ENCODE data around the gene IL20. TPM values are rescaled to one million over a fixed set of nuclear protein-coding genes. Genes with fewer than 3 reads are reported as not detected.
A peak's percentile ranks its signal among the peaks of the same experiment; 100 is the strongest.

IL20 gene
- total and polyA plus RNA-seq, 7 donors, result not detected

- Histone ChIP-seq H3K27me3 (peaks cover 0 to 16% (median 13%) of the 10 kb centered on the region in 3 donors), H3K36me3 (no peaks in the 10 kb centered on the region), H3K4me1 (peaks cover 0 to 16% (median 14%) of the 10 kb centered on the region in 4 donors), H3K9me3 (no peaks in the 10 kb centered on the region), H3K27ac (no peak overlapping the region), H3K4me3 (no peak overlapping the region)
- intact Hi-C loops (cut with DNase I), result no loop called here
- TF ChIP-seq POLR2AphosphoS5 (IDR thresholded peaks at IDR 0.05) (no peak), POLR2A (IDR thresholded peaks at IDR 0.05) (no peak)
- TF ChIP-seq, protein P1, sequence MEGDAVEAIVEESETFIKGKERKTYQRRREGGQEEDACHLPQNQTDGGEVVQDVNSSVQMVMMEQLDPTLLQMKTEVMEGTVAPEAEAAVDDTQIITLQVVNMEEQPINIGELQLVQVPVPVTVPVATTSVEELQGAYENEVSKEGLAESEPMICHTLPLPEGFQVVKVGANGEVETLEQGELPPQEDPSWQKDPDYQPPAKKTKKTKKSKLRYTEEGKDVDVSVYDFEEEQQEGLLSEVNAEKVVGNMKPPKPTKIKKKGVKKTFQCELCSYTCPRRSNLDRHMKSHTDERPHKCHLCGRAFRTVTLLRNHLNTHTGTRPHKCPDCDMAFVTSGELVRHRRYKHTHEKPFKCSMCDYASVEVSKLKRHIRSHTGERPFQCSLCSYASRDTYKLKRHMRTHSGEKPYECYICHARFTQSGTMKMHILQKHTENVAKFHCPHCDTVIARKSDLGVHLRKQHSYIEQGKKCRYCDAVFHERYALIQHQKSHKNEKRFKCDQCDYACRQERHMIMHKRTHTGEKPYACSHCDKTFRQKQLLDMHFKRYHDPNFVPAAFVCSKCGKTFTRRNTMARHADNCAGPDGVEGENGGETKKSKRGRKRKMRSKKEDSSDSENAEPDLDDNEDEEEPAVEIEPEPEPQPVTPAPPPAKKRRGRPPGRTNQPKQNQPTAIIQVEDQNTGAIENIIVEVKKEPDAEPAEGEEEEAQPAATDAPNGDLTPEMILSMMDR (IDR thresholded peaks at IDR 0.05), result no peak
- 57 to 80% methylated on average over 4 of the region's 4 CpGs for WGBS, 2 donors
- DNase-seq, result no peak
These were observed 40.1 kb downstream of the IL20 start for GRCh38 chr1:206905295-206906164.

DNA sequence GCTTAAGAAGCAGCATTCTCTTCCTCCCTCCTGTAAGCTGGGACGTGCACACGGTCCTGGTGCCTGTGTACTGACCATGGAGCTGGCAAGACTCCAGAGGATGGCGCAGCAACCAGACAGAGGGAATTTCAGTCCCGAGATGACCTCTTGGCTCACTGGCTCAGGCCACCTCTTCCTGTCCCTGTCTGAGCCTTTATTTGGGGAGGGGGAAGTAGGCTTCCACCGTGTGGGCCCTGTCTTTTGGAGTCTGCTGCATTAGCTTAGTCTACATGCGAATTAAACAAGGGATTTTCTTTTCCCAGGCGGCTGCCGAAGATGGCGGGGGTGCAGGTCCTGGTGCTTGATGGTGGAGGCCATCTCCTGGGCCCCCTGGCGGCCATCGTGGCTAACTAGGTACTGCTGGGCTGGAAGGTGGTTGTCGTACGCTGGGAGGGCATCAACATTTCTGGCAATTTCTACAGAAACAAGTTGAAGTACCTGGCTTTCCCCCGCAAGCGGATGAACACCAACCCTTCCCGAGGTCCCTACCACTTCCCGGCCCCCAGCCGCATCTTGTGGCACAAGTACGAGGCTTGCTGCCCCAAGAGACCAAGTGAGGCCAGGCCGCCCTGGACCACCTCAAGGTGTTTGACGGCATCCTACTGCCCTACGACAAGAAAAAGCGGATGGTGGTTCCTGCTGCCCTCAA lies 42.0 kb downstream of the IL20 start:
- TF ChIP-seq EP300 (IDR thresholded peaks at IDR 0.05) (no peak), POLR2A (IDR thresholded peaks at IDR 0.05) (no peak), POLR2AphosphoS5 (IDR thresholded peaks at IDR 0.05) (no peak)
- WGBS, 2 donors, result 85 to 90% methylated on average over 23 of the region's 23 CpGs
- Histone ChIP-seq H3K27ac (no peak overlapping the region), H3K36me3 (no peaks in the 10 kb centered on the region), H3K27me3 (peaks cover 0 to 16% (median 14%) of the 10 kb centered on the region in 3 donors), H3K4me1 (peaks cover 0 to 21% (median 15%) of the 10 kb centered on the region in 4 donors), H3K9me3 (no peaks in the 10 kb centered on the region), H3K4me3 (no peak overlapping the region)
- no peak for DNase-seq
- intact Hi-C loops (cut with DNase I), result no loop called here

- Histone ChIP-seq H3K27me3 (peaks cover 0 to 16% (median 14%) of the 10 kb centered on the region in 3 donors), H3K4me3 (no peak overlapping the region), H3K27ac (no peak overlapping the region), H3K36me3 (no peaks in the 10 kb centered on the region), H3K9me3 (no peaks in the 10 kb centered on the region), H3K4me1 (peaks cover 0 to 21% (median 15%) of the 10 kb centered on the region in 4 donors)
- intact Hi-C loops (cut with DNase I), result no loop called here
- 92 to 96% methylated on average over 10 of the region's 10 CpGs for WGBS, 2 donors
- TF ChIP-seq POLR2AphosphoS5 (IDR thresholded peaks at IDR 0.05) (no peak), EP300 (IDR thresholded peaks at IDR 0.05) (no peak), POLR2A (IDR thresholded peaks at IDR 0.05) (no peak)
- TF ChIP-seq, protein P1 (IDR thresholded peaks at IDR 0.05), result no peak
- no peak for DNase-seq
These were observed 42.6 kb downstream of the IL20 start for GRCh38 chr1:206908038-206908437.

- DNase-seq, result peak; percentile 78
- Histone ChIP-seq H3K9me3 (no peaks in the 10 kb centered on the region), H3K36me3 (no peaks in the 10 kb centered on the region), H3K27me3 (peaks cover 0 to 21% (median 14%) of the 10 kb centered on the region in 3 donors), H3K27ac (peak overlapping the region in 2 of 4 donors; percentile 33 to 51), H3K4me3 (peak overlapping the region; percentile 30 to 62 (median 54)), H3K4me1 (peaks cover 0 to 21% (median 15%) of the 10 kb centered on the region in 4 donors)
- intact Hi-C loops (cut with DNase I), result no loop called here
- TF ChIP-seq POLR2AphosphoS5 (IDR thresholded peaks at IDR 0.05), result peak in 1 of 4 donors; percentile 74
- peak in 2 of 4 donors; percentile 32 to 46 for TF ChIP-seq EP300 (IDR thresholded peaks at IDR 0.05)
- TF ChIP-seq, protein P1 (IDR thresholded peaks at IDR 0.05), result no peak
- WGBS, 2 donors, result 2 to 3% methylated on average over 69 of the region's 69 CpGs
These were observed 43.9 kb downstream of the IL20 start for GRCh38 chr1:206909161-206909882.

All from sigmoid colon (tissue), 7 donors.